NOMO-1 (cell line): ENCODE results near the gene SUFU.
"Not testable (repeated sequence)": the region's sequence is repeated elsewhere in the genome, so short reads cannot be mapped to it uniquely, and the experiment has no call there.

Source experiments
- DNase-seq, 2 experiments: peaks; one replicate each; lab custom pipeline; 2025; ENCODE audit not compliant: unreplicated experiment in 2 of 2; lab: John Stamatoyannopoulos, UW

The SUFU gene

DNA sequence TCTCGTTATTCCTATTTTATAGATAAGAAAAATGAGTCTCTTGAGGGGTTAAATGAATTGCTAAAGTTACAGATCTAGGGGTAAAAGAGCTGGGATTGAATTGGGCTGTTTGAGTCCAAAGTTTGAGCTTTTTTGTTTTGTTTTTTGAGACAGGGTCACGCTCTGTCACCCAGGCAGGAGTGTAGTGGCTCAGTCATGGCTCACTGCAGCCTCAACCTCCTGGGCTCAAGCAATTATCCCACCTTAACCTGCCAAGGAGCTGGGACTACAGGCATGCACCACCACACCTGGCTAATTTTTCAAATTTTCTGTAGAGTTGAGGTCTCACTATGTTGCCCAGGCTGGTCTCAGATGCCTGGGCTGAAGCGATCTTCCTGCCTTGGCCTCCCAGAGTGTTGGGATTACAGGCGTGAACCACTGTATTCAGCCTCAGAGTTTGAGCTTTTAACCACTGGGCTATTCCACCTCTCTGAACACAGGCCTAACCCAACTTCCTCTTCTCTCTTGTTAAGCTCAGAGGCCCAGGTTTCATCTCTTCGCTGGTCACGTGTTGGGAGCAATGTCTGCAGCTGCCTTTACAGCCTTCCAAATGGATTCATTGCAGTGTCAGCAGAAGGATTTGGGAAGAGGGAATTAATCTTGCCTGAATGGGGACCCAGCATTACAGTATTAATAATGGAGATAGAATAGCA lies 8.0 kb downstream of the SUFU start:
- DNase-seq, result peak; percentile 61 to 79

DNA sequence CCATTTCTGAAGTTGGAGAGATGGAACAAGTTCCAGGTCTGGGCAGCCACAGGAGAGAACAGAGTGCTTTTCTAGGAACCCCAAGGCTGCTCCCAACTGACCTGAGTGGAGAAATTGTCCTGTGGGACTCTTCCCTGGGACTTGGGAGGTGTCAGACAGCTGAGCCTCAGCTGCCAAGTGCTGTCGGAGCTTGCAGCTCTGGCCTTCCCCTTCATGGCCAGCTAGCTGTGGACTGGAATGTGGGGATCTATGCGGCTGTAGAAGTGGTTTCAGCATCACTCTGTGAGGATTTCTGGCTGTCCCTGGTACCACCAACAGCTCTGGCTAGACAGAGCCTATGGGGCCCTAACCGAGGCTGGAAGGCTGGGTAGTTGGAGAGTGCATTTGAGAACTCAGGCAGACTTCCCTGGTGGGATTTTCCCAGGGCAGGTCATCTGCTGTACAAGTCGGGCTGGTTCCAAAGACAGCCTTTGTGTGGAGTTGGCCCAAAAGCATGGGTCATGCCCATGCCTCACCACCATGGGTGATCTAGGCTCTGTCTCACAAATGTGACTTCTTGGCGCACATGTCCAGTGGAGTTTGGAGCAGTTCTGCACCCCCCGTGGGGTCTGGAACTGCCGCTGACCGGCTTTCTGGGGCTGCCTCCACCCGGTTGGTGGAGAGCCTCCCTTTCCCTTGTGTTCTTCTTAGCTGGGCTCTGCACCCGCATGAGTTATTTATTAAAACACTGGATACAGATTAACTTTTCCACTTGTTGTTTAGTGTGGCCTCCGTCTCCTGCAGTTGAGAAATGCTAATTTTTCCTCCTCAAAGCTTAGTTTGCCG lies 10.9 kb downstream of the SUFU start:
- DNase-seq, result no peak

DNA sequence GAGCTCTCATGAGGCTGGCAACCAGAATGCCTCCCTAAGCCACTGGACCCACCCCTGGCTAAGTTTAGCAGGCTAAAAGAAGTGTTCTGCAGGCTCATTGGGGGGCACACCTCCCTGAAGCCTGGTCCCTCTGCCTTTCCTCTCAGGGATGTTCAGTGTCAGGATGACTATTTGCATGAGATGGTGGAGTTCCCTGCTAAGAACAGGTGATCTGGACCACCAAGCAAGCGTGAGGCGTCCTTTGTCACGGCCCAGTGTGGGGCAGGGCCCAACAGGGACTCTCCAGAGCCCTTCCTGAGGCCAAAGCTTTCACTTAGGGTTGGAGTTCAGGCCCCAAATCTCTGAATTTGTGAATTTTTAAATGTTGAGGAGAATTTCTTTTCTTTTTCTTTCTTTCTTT lies 12.0 kb downstream of the SUFU start:
- no peak for DNase-seq

DNA sequence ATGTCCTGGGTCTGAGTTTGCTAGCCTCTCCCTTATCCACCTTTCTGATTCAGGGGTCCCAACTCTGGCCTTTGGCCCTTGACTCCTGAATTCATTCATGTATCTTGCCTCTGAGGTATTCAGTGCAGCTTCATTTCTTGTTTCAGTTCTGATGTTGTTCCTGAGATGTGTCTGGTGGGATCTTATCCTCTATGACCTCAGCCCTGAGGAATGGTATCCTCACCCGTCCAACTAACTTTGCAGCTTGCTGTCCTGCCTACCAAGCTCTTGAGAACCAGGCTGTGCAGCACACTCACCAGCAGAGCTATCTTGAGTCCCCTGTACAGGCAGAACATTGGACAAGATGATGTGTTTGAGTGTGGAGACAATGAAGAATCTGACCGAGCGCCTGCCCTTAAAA lies 13.8 kb downstream of the SUFU start:
- no peak for DNase-seq

DNA sequence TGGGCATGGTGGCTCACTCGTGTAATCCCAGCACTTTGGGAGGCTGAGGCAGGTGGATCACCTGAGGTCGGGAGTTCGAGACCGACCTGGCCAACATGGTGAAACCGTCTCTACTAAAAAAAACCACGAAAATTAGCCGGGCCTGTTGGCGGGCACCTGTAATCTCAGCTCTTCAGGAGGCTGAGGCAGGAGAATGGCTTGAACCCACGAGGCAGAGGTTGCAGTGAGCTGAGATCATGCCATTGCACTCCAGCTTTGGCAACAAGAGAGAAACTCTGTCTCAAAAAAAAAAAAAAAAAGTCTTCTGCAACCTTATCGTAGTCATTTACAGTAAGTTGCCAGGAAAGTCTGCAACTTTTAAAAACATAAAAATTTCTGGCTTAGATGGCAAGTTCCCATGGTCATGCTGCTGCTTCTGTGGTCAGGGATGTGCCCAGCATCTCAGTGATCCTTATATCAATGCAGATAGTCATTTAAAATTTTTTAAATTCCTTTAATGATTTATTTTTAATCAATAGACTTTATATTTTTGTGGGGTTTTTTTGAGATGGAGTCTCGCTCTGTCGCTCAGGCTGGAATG lies 15.6 kb downstream of the SUFU start:
- no peak for DNase-seq

DNA sequence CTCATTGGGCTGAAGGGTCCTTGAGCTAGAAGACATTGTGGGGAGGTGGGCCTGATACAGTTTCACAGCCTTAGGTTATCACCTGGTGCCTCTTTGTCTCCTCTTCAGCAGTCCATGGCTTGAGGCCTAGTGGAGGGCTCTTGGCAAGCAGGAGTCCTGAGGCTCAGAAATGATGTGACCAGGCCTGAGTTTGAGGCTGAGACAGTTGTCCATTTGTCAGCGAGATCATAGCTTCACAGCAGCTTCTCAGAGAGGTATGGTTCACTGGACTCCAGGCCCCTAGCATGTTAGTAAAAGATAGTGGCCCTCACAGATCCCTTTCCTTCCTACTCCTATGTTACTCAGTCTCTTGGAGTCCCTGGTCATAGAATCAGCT lies 19.1 kb downstream of the SUFU start:
- no peak for DNase-seq

DNA sequence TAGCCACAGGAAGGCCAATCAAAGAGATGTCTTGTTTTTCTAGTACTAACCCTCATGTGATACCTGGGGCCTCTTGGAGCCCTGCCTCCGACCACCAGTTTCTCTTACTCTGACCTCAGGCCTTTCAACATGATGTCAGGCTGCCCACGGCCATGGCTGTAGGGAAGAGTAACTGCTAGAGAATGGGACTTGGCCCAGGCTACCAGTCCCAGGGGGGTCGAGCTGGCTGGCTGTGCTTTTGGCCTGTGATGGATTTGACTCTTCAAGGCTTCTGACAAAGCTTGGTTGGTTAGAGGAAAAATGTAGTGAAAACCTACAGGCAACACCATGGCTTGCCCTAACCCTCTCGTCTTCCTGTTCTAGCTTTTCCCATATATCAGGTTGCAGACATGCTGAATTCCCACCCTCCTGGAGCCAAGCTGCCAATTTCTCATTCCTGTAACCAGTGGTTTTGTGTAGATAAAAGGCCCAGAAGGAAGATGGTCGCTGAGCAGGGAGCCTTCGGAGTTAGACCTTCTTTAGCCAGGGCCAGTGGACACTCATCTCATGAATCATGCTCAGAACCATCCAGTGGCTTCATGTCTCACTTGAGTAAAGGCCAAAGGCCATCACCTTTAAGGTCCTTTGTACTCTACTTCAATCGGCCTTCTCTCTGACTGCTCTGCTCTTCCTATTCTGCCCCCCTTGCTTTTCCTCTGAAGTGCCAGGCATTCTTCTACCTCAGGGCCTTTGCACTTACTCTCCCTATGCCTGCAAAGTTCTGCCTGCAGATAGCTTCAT lies 19.7 kb downstream of the SUFU start:
- DNase-seq, result no peak

DNA sequence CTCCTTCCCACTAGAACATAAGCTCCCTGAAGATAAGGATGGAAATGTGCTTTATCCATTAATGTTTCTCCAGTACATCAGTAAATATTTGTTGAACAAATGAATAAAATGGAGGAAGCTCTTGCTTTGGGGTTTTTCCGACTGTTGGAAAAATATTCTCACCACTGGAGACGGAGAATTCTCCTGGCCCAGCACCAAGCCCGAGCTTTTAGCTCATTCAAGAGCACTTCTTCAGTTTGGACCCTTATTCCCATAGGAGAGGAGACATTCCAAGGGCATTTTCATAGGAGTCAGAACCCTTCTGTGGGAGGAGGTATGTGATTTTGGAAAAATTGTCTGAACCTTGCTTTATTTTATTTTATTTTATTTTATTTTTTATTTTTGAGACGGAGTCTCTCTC lies 21.0 kb downstream of the SUFU start:
- no peak for DNase-seq

DNA sequence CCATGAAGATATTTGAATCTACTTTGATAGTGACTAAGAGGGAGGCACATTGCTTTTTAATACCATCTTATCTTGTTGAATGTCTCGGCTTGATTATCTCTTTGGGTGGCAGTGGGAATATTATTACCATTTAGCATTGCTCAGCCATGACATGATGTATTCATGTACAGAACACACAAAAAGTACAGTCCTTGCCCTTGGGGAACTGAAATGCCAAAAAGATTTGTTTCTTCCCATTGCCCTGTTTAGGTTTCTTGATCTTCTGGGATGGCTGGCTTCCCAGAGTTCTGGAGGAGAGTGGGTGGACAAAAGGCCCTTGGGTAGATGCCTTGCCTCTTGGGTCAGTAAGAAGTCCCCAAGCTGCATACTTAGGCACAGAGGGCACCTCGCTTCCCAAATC lies 23.8 kb downstream of the SUFU start:
- no peak for DNase-seq

DNA sequence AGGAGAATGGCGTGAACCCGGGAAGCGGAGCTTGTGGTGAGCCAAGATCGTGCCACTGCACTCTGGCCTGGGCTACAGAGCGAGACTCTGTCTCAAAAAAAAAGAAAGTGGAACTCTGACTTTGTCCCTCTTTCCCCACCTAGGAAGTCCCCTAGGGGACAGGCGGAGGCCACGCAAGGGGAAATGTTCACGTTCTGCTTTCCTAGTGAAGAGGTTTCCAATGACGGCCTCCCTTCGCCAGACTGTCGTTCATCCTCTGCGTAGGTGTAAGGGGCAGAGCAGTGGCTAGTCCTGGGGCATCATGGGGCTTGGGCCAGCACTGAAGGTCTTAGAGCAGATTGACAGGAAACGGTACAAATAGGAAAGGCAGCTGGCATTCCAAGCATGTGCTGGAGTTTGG lies 30.6 kb downstream of the SUFU start:
- no peak for DNase-seq

DNA sequence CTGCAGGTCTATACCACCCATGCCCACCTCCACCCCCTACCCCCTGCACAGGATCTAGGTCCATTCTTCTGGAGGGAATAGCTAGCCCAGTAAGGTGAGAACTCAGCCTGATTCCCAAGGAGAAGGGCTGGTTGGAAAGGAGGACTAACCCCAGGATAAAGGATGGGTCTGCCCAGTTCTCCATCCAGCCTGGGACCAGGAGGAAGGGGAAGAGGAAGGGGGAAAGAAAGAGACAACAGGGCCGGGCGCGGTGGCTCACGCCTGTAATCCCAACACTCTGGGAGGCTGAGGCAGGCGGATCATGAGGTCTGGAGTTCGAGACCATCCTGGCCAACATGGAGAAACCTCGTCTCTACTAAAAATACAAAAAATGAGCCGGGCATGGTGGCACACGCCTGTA lies 31.2 kb downstream of the SUFU start:
- DNase-seq, result not testable (repeated sequence)

DNA sequence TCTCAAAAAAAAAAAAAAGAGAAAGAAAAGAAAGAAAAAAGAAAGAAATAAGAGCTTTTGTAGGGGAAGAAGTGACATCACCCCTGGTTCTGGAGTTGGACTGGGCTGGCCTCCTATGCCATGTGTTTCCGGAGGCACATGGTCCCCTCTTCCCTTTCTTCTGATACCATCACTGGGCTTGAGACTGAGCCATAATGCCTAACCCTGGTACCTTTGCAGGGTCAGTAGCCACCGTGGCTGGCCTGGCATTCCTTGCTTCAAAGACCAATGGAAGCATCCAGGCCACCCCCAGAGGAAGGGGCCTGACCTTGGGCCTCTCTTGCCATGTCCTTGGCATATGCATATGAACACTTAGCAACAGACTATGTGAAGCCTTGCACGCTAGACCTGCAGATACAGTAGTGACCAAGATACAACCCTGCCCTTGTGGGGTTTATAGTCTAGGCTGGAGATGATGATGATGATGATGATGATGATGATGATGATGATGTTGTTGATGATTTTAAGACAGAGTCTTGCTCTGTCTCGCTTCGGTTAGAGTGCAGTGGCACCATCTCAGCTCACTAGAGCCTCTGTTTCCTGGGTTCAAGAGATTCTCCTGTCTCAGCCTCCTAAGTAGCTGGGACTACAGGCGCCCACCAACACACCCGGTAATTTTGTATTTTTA lies 31.8 kb downstream of the SUFU start:
- no peak for DNase-seq

DNA sequence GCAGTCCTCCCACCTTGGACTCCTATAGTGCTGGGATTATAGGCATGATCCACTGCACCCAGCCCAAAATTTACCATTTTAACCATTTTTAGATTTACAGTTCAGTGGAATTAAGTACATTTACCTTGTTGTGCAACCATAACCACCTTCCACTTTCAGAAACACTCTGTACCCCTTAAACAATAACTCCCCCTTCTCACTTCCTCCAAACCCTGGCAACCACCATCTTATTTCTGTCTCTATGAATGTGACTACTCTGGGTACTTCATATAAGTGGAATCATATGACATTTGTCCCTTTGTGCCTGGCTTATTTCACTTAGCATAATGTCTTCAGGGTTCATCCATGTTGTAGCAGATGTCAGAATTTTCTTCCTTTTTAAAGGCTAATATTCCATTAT lies 33.6 kb downstream of the SUFU start:
- DNase-seq, result peak; percentile 1 to 29

DNA sequence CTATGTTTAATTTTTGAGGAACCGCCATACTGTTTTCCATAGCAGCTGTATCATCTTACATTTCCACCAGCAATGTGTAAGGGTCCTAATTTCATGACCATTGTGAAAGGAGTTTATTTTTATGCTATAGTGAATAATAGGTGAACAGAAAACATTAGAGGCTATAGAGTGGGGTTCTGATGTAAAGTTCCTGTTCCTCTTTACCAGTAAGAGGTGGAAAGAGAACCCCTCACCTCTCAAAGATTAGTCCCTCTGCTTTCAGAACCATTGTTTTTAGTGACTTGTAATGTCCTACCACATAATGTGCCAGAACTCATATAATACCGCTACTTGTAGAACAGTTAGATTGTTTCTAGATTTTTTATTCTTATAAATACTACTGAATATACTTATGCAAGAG lies 34.2 kb downstream of the SUFU start:
- peak in 1 of 2 experiments; percentile 63 for DNase-seq

DNA sequence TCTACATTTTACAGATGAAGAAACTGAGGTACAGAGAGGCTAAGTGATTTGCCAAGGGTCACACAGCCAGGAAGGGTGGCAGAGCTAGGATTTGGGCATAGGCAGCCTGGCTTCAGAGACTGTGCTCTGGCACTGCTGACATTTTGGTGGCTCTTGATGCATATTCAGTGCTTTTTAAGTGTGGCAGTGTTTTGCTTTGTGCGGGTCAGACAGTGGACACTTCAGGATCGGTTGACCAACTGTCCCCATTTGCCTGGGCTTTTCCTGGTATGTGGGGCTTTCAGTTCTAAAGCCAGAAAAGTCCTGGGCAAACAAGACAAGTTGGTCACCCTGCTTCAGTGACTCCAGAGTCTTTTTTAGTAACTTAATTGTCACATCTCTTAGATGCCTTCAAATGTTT lies 35.0 kb downstream of the SUFU start:
- DNase-seq, result no peak

DNA sequence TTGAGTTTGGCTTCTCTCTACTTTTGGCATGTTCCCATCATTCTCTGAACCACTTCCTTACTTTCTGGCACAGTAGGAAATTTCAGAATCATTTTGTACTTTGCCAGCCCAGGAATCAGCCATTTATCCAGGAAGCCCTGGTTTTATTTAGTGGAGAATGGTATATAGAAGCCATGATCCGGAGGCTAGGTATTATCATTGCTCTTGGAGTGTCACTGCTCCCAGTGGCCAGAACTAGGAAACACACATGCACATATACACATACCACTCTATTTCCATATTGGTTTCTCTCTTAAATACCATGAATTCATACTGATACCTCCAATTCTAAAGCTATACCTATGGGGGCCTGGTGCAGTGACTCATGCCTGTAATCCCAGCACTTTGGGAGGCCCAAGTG lies 36.3 kb downstream of the SUFU start:
- no peak for DNase-seq

DNA sequence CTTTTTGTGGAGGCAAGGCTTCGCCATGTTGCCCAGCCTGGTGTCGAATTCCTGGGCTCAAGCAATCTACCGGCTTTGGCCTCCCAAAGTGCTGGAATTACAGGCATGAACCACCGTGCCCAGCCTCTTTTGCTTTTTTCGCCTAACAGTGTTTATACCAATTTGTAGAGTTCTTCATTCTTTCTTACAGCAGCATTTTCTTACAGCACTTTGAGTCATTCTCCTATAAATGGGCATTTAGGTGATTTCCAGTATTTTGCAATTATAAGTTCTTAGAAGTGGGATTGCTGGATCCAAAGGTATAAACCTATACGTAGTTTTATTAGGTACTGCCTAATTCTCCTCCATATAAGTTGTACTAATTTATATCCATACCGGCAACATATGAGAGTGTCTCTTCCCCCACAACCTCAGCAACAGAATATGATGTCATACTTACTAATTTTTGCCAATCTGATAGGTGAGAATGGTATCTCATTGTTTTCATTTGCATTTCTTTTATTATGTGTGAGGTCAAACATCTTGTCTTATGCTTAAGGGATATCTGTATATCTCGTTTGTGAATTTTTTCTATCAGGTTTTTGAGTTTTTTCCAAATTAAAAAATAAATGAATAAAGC lies 39.1 kb downstream of the SUFU start:
- no peak for DNase-seq

DNA sequence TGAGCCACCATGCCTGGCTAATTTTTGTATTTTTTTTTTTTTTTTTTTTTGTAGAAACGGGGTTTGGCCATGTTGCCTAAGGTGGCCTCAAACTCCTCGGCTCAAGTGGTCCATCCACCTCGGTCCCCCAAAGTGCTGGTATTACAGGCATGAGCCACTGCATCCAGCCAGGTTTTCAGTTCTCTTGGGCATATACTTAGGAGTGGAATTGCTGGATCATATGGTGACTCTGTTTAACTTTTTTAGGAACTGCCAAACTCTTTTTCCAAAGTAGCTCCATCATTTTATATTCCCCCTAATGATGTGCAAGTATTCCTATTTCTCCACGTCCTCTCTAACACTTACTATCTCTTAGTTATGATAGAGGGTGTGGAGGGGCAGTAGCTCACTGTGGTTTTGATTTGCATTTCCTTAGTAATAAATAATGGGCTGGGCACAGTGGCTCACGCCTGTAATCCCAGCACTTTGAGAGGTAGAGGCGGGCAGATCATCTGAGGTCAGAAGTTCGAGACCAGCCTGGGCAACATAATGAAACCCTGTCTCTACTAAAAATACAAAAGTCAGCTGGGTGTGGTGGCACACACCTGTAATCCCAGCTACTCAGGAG lies 41.6 kb downstream of the SUFU start:
- no peak for DNase-seq

DNA sequence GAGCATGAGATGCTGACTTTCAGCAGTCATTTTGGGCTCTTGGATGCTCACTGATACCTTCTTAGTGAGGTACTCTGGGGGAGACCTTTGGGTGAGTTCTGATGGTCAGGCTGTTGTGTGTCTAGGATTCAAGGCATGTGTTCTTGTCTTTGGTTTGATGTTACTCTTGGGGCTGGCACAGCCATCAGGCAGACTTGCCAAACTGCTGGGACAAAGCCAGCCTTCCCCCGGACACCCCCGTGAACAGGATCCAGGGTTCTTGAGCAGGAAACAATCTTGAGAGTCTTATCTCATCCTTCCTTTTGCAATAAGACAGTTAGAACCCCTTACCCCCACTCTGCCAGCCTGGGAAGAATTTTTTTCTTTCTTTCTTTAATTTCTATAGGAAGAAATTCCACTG lies 42.2 kb downstream of the SUFU start:
- DNase-seq, result no peak
